AML-193 (cell line): Measurements from ENCODE around the gene OTOF.
A peak's percentile ranks its signal among the peaks of the same experiment; 100 is the strongest.

ENCODE experiments used
- DNase-seq, 2 experiments: peaks; one replicate each; lab custom pipeline; 2025; lab: John Stamatoyannopoulos, UW

Gene OTOF

GRCh38 chr2:26449278-26450030, 28.5 kb downstream of the OTOF start:
- DNase-seq = no peak

GRCh38 chr2:26448651-26449050, 29.3 kb downstream of the OTOF start:
- DNase-seq = no peak

- no peak for DNase-seq
Observed at GRCh38 chr2:26444236-26444635, 33.7 kb downstream of the OTOF start.

- no peak for DNase-seq
Observed at GRCh38 chr2:26442707-26443106, 35.2 kb downstream of the OTOF start.

GRCh38 chr2:26442301-26442700, 35.6 kb downstream of the OTOF start:
- DNase-seq = no peak

GRCh38 chr2:26438926-26439325, 39.0 kb downstream of the OTOF start:
- no peak for DNase-seq

- DNase-seq = no peak
Observed at GRCh38 chr2:26438526-26438925, 39.4 kb downstream of the OTOF start.

GRCh38 chr2:26435106-26435505, 42.8 kb downstream of the OTOF start:
- no peak for DNase-seq

- no peak for DNase-seq
Observed at GRCh38 chr2:26432859-26433258, 45.1 kb downstream of the OTOF start.

- DNase-seq = no peak
Observed at GRCh38 chr2:26432363-26432762, 45.6 kb downstream of the OTOF start.

GRCh38 chr2:26430826-26431225, 47.1 kb downstream of the OTOF start:
- no peak for DNase-seq

- no peak for DNase-seq
Observed at GRCh38 chr2:26429779-26430578, 47.9 kb downstream of the OTOF start.

GRCh38 chr2:26428846-26429245, 49.1 kb downstream of the OTOF start:
- no peak for DNase-seq

- DNase-seq = no peak
Observed at GRCh38 chr2:26424221-26424620, 53.7 kb downstream of the OTOF start.

GRCh38 chr2:26423750-26424149, 54.2 kb downstream of the OTOF start:
- no peak for DNase-seq

GRCh38 chr2:26422947-26423629, 54.8 kb downstream of the OTOF start:
- DNase-seq = no peak

- no peak for DNase-seq
Observed at GRCh38 chr2:26421961-26422360, 56.0 kb downstream of the OTOF start.

GRCh38 chr2:26414311-26414710, 63.6 kb downstream of the OTOF start:
- DNase-seq = no peak

- DNase-seq = peak; percentile 40 to 50
Observed at GRCh38 chr2:26412091-26412673, 65.7 kb downstream of the OTOF start.

- DNase-seq = no peak
Observed at GRCh38 chr2:26411419-26411818, 66.5 kb downstream of the OTOF start.

- no peak for DNase-seq
Observed at GRCh38 chr2:26410764-26411243, 67.1 kb downstream of the OTOF start.

- DNase-seq = no peak
Observed at GRCh38 chr2:26409785-26410184, 68.1 kb downstream of the OTOF start.
